ENCODE results near the gene GIPC1. TPM values are rescaled to one million over a fixed set of nuclear protein-coding genes. Genes with fewer than 3 reads are reported as not detected.

The GIPC1 gene
- total and polyA plus RNA-seq, 2 of the 4 experiments (the other 2 are of a cell fraction), result 74.2 to 133 TPM

DNA sequence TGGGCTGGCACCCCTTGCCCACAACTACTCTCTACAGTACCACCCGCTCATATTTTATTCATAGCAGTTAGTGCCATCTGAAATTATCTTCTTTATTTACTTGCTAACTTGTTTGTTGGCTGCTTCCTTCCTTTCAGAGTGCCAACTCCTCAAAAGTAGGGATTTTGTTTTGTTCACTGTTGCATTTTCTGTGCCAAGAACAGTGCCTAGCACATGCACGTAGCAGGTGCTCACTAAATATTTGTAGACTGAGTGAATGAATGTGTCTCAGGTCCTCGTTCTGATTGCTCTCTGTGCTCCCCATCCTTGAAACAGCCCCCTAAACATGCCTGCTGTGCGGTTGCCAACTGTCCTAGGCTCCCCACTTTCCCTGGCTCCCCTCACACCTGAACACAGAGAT, 1.5 kb downstream of the GIPC1 start:
- no peaks in the 10 kb centered on the region for H3K27me3 ChIP-seq (ENCODE audit: control insufficient read depth, insufficient read depth, low read length)

More for the DNA sequence above, 1.5 kb downstream of the GIPC1 start:
- ChIA-PET POLR2A (ENCODE audit: unreplicated experiment) (no interaction called here), CTCF (no interaction called here)
- H3K4me2 ChIP-seq (ENCODE audit: low read depth, low read length), result peak overlapping the region; percentile 99
- peaks cover 11% of the 10 kb centered on the region for H3K9me1 ChIP-seq (ENCODE audit: insufficient read depth, low read length)
- H3K18ac ChIP-seq (ENCODE audit: low read depth, low read length), result no peak overlapping the region
- peak overlapping the region; percentile 99 for H2AK9ac ChIP-seq (replicated peaks; ENCODE audit: low read depth, low read length, poor library complexity)
- H4K8ac ChIP-seq (ENCODE audit: low read depth in 2 of 2, low read length in 2 of 2), result peak overlapping the region in 1 of 2 experiments; percentile 29; a peak in 1 of 4 replicates
- TF ChIP-seq FOS (IDR thresholded peaks at IDR 0.05; ENCODE audit: low read depth, low read length) (no peak), BHLHE40 (IDR thresholded peaks at IDR 0.05; ENCODE audit: low read depth, low read length) (no peak), MXI1 (IDR thresholded peaks at IDR 0.05; ENCODE audit: borderline replicate concordance, low read depth, low read length) (no peak), CHD1 (IDR thresholded peaks at IDR 0.05; ENCODE audit: low read depth, low read length) (no peak), MAZ (IDR thresholded peaks at IDR 0.05; ENCODE audit: borderline replicate concordance, low read depth, low read length) (no peak)
- TF ChIP-seq, protein P1, sequence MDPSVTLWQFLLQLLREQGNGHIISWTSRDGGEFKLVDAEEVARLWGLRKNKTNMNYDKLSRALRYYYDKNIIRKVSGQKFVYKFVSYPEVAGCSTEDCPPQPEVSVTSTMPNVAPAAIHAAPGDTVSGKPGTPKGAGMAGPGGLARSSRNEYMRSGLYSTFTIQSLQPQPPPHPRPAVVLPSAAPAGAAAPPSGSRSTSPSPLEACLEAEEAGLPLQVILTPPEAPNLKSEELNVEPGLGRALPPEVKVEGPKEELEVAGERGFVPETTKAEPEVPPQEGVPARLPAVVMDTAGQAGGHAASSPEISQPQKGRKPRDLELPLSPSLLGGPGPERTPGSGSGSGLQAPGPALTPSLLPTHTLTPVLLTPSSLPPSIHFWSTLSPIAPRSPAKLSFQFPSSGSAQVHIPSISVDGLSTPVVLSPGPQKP (IDR thresholded peaks at IDR 0.05; ENCODE audit: borderline replicate concordance, low read depth, low read length), result no peak
- dilution Hi-C loops (cut with HindIII; ENCODE audit: low sequenced_read_pairs, unreplicated experiment), result no loop called here
- H3K23ac ChIP-seq (ENCODE audit: low read depth, low read length), result peak overlapping the region; percentile 92
- peaks cover 8% of the 10 kb centered on the region for H3K4me1 ChIP-seq (ENCODE audit: control insufficient read depth, insufficient read depth, low read length)
- no peak overlapping the region for H2BK15ac ChIP-seq (ENCODE audit: low read depth, low read length)
- H2BK120ac ChIP-seq (ENCODE audit: low read depth, low read length), result 0 out of 2 replicates have a peak overlapping the region, but pooled peaks have one; percentile 17
- WGBS, 2 experiments (ENCODE audit: extremely low coverage in 2 of 2, insufficient read length in 1 of 2), result no CpG with 5 or more reads among the region's 4 CpGs
- no peaks in the 10 kb centered on the region for H3K9me3 ChIP-seq (ENCODE audit: control insufficient read depth, insufficient read depth, low read length)
- H3K79me1 ChIP-seq (ENCODE audit: low read depth in 1 of 2, low read length in 2 of 2), result peaks cover 20 to 38% of the 10 kb centered on the region in 2 experiments
- no peak overlapping the region for H2AK5ac ChIP-seq (ENCODE audit: low read depth, low read length)
- DNase-seq, result no peak
- intact Hi-C loops (cut with micrococcal nuclease), result no loop called here
- H3K4ac ChIP-seq (ENCODE audit: low read depth, low read length), result peak overlapping the region; percentile 25; the same call in 1 of the 2 replicates
- peak overlapping the region; percentile 48; the same call in 1 of the 2 replicates for H3K14ac ChIP-seq (replicated peaks; ENCODE audit: low read depth, low read length)
- peaks cover 13% of the 10 kb centered on the region for H3K36me3 ChIP-seq (ENCODE audit: control insufficient read depth, insufficient read depth, low read length)
- no peak overlapping the region for H3K56ac ChIP-seq (ENCODE audit: extremely low read depth, insufficient read depth, low read length)
- in situ Hi-C loops (cut with MboI; ENCODE audit: low sequenced_read_pairs), result no loop called here
- peak overlapping the region; percentile 48; the same call in 1 of the 2 replicates for H3K9ac ChIP-seq (ENCODE audit: low read depth, low read length)
- H3K27ac ChIP-seq (ENCODE audit: insufficient read depth, low read length), result peak overlapping the region; percentile 19; the same call in 1 of the 2 replicates
- H2AFZ ChIP-seq (replicated peaks; ENCODE audit: low read length, poor library complexity), result no peak overlapping the region
- BruUV-seq (replicated peaks), result no TSS peak
- H3K4me3 ChIP-seq (ENCODE audit: insufficient read depth, low read depth, low read length), result peak overlapping the region; percentile 100
- no peak overlapping the region for H2BK5ac ChIP-seq (ENCODE audit: low read depth, low read length, poor library complexity, severe bottlenecking)
- no peak overlapping the region for H4K91ac ChIP-seq (ENCODE audit: insufficient read depth, low read depth, low read length)
- H4K20me1 ChIP-seq (ENCODE audit: insufficient read depth, low read length), result peaks cover 24% of the 10 kb centered on the region
- ATAC-seq (ENCODE audit: low read depth), result no peak
- H2BK20ac ChIP-seq (ENCODE audit: low read depth, low read length), result no peak overlapping the region
- H4K5ac ChIP-seq (ENCODE audit: low read depth, low read length), result no peak overlapping the region
